ENCODE measurements around the gene GJA4.

GRCh38 chr1:34840426-34840825 lies 47.6 kb downstream of the GJA4 start:
- TF ChIP-seq MEF2A (IDR thresholded peaks at IDR 0.05; ENCODE audit: borderline replicate concordance, low read depth), result no peak
- no peak for TF ChIP-seq EP300 (IDR thresholded peaks at IDR 0.05; ENCODE audit: borderline replicate concordance in 1 of 2, low read depth in 1 of 2, low read length in 1 of 2)
- TF ChIP-seq CTCF (IDR thresholded peaks at IDR 0.05), result no peak
- TF ChIP-seq POLR2AphosphoS5 (IDR thresholded peaks at IDR 0.05; ENCODE audit: low read depth, low read length), result no peak
- no peak for TF ChIP-seq RCOR1 (IDR thresholded peaks at IDR 0.05; ENCODE audit: low read length)
- TF ChIP-seq TAF1 (IDR thresholded peaks at IDR 0.05; ENCODE audit: borderline replicate concordance, low read depth, low read length), result no peak
- no peak for TF ChIP-seq EZH2phosphoT487 (IDR thresholded peaks at IDR 0.05; ENCODE audit: borderline replicate concordance, low read depth)
- TF ChIP-seq RFX5 (IDR thresholded peaks at IDR 0.05; ENCODE audit: low read length), result no peak
- TF ChIP-seq CHD2 (IDR thresholded peaks at IDR 0.05; ENCODE audit: low read length, partially characterized antibody), result no peak
